GM13977 (cell line): ENCODE data around the gene LRRC7.

Source experiments
- DNase-seq: peaks from one replicate; pipeline ENCODE4 v3.0.0; 2012; ENCODE audit warnings: low spot score
- in situ Hi-C: fragments of 300-500 bp; cut with MboI; formaldehyde crosslinking; loops from one replicate; pipeline ENCODE4 v1.12.0; 2022; ENCODE audit warnings: low sequenced_read_pairs, low pct_unique_long_range_greater_than_20kb, mixed read lengths, inconsistent platforms; ENCODE audit not compliant: unreplicated experiment
- TF ChIP-seq, protein P1 (sequence below): IDR thresholded peaks from 2 replicates; pipeline ENCODE4 v1.5.1; 2012; ENCODE audit warnings: mild to moderate bottlenecking, control low read depth; ENCODE audit not compliant: insufficient read depth; ENCODE audit errors: extremely low read depth, missing control alignments

The LRRC7 gene

DNA sequence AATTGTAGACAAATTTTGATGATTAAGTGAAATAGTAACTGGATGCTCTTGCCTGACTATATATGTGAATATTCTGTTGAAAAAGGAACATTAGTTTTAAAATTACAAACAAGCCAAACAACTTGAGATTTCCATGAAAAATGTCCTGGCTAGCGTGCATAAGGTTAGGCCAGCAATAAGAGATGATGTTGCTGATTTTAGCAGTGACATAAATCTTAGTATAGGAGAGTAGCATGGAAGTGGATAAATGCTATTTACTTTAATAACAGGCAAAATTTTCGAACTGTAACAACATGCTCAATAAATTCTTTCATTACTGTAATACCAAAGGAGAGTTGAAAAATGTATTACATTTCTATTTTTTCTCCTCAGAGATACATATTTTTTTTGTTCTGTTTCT lies 266.6 kb downstream of the LRRC7 start:
- no peak for DNase-seq
- in situ Hi-C loops = no loop called here
- TF ChIP-seq, protein P1, sequence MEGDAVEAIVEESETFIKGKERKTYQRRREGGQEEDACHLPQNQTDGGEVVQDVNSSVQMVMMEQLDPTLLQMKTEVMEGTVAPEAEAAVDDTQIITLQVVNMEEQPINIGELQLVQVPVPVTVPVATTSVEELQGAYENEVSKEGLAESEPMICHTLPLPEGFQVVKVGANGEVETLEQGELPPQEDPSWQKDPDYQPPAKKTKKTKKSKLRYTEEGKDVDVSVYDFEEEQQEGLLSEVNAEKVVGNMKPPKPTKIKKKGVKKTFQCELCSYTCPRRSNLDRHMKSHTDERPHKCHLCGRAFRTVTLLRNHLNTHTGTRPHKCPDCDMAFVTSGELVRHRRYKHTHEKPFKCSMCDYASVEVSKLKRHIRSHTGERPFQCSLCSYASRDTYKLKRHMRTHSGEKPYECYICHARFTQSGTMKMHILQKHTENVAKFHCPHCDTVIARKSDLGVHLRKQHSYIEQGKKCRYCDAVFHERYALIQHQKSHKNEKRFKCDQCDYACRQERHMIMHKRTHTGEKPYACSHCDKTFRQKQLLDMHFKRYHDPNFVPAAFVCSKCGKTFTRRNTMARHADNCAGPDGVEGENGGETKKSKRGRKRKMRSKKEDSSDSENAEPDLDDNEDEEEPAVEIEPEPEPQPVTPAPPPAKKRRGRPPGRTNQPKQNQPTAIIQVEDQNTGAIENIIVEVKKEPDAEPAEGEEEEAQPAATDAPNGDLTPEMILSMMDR = no peak

DNA sequence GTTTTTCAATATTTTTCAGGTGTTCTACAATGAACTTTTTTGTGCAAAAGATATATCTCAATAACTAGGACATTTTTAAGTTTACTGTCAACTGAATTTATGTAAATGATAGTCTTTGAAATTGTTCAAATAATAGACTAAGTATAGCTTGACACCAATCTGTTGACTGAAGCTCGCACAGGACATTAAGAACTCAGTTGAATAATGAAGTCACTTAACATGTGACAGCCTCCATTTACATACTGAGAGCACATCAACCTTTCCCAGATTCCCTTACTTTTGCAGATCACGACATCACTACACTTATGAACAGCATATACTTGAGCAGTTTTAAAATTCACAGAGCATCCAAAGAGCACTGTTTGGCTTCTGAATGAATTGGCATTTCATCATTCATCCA lies 268.2 kb downstream of the LRRC7 start:
- in situ Hi-C loops = no loop called here
- no peak for DNase-seq
- TF ChIP-seq, protein P1 = no peak

DNA sequence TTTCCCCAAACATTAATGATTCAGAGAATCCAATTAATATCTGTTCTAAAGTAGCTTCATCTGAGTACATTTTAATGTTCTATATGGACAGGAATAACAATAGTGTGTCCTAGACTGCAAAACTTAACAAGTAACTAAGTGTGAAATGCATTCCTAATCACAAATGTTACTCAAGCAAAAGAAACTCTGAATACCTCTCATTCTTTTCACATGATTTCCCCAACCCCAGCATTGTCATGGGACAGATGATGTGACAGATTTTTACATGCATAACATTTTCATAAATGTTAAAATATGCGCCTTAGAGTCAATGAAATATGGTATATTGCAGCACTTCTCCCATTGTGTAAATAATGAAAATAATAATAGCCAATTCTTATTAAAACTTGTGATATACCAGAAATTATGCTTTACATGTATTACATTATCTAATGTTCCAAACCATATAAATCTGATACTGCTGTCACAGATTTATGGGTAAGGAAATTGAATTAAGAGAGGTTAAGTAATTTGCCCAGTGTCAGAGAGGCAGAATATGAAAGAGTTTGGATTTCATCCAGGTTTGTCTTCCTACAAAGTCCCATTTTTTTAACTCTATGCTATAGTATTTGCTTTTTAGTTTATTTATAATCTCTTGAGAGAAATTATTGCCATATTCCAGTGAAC lies 269.4 kb downstream of the LRRC7 start:
- DNase-seq = no peak
- in situ Hi-C loops = no loop called here
- TF ChIP-seq, protein P1 = no peak

DNA sequence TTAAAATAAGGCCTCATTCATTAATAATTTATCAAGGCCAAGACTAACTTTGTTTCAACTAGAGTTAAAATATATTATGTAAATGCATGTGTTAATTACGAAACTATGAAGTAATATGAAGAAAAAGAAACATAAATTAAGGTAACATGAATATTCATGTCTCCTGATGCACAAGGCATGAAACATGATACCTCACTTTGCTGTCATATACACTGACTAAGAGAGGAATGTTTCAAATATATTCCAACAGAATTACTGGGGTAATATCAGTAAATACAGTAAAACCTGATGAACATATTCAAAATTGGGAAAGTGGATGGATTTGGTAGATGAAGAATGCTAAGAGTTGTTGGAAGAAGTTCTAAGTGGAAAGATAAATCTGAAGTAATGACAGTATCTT lies 274.6 kb downstream of the LRRC7 start:
- no peak for DNase-seq
- TF ChIP-seq, protein P1 = no peak
- in situ Hi-C loops = no loop called here

DNA sequence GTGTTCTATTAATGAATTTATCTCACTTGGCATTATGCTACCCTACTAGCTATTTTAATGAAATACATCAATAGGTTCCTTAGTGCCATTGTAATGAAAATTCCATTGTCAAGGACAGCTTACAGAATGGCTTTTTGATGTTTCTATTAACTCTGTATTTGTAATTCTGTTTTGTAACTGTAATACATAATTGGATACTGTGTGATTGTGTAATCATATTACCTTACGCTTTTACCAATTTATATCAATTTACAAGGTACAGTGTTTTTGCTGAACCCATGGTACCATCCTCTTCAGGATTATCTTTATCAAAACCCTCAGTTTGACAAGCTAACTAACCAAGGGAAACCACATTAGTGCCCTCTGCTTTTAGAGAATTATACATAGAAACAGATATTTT lies 277.9 kb downstream of the LRRC7 start:
- DNase-seq = no peak
- in situ Hi-C loops = no loop called here
- TF ChIP-seq, protein P1 = no peak

DNA sequence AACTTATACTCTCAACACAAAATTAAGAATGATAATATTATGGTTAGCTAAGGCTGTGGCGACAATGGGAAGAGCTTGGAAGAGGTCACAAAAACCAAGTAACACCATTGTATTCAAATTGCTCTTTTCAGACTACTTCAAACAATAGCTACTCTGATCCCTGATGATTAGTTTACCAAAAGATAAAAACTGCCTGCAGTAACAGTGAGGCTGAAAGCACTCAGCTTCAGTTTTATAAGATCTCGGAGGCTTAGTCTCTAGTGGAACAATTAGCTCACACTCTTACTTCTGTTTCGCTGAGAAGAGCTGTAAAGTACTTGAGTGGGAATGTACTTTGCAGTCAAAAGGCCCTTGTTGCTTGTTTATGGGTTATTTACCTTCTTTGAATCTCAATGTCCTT lies 278.5 kb downstream of the LRRC7 start:
- in situ Hi-C loops = no loop called here
- TF ChIP-seq, protein P1 = no peak
- DNase-seq = no peak
